WTC11 (cell line): ENCODE measurements around the gene SMCO2.

Experiments used
- AFF4 ChIP-seq: sonication (generic); formaldehyde crosslinking; IDR thresholded peaks from 2 replicates; pipeline ENCODE4 v1.8.1; 2023; ENCODE audit warnings: mild to moderate bottlenecking, missing genetic modification reagents, borderline replicate concordance
- CTCF ChIP-seq: fragments of 200-600 bp; IDR thresholded peaks from 2 replicates; pipeline ENCODE4 v1.8.0; 2022; ENCODE audit warnings: antibody characterized with exemption
- ERG ChIP-seq: fragments of 250-450 bp; sonication (Bioruptor Pico); IDR thresholded peaks from 2 replicates; pipeline ENCODE4 v1.8.0; 2021; ENCODE audit warnings: mild to moderate bottlenecking
- MLX ChIP-seq: sonication (generic); formaldehyde crosslinking; IDR thresholded peaks from 2 replicates; pipeline ENCODE4 v1.8.1; 2023; ENCODE audit warnings: mild to moderate bottlenecking, missing genetic modification reagents, moderate library complexity
- NR2C2 ChIP-seq: sonication (generic); formaldehyde crosslinking; IDR thresholded peaks from 2 replicates; pipeline ENCODE4 v1.8.0; 2022; ENCODE audit warnings: mild to moderate bottlenecking, missing genetic modification reagents
- SP1 ChIP-seq: sonication (generic); formaldehyde crosslinking; conservative IDR thresholded peaks from 2 replicates; pipeline ENCODE4 v1.8.1; 2022; ENCODE audit warnings: missing genetic modification reagents
- TF ChIP-seq, protein P1 (sequence below): sonication (generic); formaldehyde crosslinking; conservative IDR thresholded peaks from 2 replicates; pipeline ENCODE4 v1.8.1; 2023; ENCODE audit warnings: mild to moderate bottlenecking, low read depth, missing genetic modification reagents, moderate library complexity
- TF ChIP-seq, protein P2 (sequence below): sonication (generic); formaldehyde crosslinking; IDR thresholded peaks from 2 replicates; pipeline ENCODE4 v1.8.1; 2022; ENCODE audit warnings: mild to moderate bottlenecking, moderate library complexity, missing genetic modification reagents

- TF ChIP-seq CTCF (no peak), NR2C2 (CRISPR knock-in tag) (no peak), SP1 (CRISPR knock-in tag) (no peak), ERG (CRISPR knock-in tag) (no peak), AFF4 (no peak), MLX (no peak)
- TF ChIP-seq, protein P1, sequence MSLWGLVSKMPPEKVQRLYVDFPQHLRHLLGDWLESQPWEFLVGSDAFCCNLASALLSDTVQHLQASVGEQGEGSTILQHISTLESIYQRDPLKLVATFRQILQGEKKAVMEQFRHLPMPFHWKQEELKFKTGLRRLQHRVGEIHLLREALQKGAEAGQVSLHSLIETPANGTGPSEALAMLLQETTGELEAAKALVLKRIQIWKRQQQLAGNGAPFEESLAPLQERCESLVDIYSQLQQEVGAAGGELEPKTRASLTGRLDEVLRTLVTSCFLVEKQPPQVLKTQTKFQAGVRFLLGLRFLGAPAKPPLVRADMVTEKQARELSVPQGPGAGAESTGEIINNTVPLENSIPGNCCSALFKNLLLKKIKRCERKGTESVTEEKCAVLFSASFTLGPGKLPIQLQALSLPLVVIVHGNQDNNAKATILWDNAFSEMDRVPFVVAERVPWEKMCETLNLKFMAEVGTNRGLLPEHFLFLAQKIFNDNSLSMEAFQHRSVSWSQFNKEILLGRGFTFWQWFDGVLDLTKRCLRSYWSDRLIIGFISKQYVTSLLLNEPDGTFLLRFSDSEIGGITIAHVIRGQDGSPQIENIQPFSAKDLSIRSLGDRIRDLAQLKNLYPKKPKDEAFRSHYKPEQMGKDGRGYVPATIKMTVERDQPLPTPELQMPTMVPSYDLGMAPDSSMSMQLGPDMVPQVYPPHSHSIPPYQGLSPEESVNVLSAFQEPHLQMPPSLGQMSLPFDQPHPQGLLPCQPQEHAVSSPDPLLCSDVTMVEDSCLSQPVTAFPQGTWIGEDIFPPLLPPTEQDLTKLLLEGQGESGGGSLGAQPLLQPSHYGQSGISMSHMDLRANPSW (CRISPR knock-in tag) = no peak
- TF ChIP-seq, protein P2, sequence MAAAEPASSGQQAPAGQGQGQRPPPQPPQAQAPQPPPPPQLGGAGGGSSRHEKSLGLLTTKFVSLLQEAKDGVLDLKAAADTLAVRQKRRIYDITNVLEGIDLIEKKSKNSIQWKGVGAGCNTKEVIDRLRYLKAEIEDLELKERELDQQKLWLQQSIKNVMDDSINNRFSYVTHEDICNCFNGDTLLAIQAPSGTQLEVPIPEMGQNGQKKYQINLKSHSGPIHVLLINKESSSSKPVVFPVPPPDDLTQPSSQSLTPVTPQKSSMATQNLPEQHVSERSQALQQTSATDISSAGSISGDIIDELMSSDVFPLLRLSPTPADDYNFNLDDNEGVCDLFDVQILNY (CRISPR knock-in tag) = no peak
Measured at GRCh38 chr12:27550653-27550975, 104.1 kb downstream of the SMCO2 start.
